ENCODE results near the gene SMYD2.

- TF ChIP-seq POLR2A (IDR thresholded peaks at IDR 0.05) (no peak), CTCF (IDR thresholded peaks at IDR 0.05) (no peak), POLR2AphosphoS5 (IDR thresholded peaks at IDR 0.05; ENCODE audit: insufficient read depth in 1 of 2, low read depth in 1 of 2) (no peak)
These were observed 86.9 kb downstream of the SMYD2 start for GRCh38 chr1:214367841-214368240.
